GM10266 (cell line): ENCODE data around the gene PPIC.

Source experiments
- DNase-seq: peaks from one replicate; pipeline ENCODE4 v3.0.0; 2012; ENCODE audit errors: extremely low spot score
- CTCF ChIP-seq: IDR thresholded peaks from 2 replicates; pipeline ENCODE4 v1.5.1; 2012; ENCODE audit warnings: mild to moderate bottlenecking, low read depth; ENCODE audit not compliant: control insufficient read depth, insufficient read depth; ENCODE audit errors: missing control alignments

PPIC gene

GRCh38 chr5:123068368-123068938 lies 31.9 kb upstream of the PPIC start:
- TF ChIP-seq CTCF = no peak
- DNase-seq = no peak

- no peak for DNase-seq
- TF ChIP-seq CTCF = no peak
Measured at GRCh38 chr5:123066016-123066415, 29.5 kb upstream of the PPIC start.

- DNase-seq = no peak
- TF ChIP-seq CTCF = no peak
Measured at GRCh38 chr5:123059455-123059854, 22.9 kb upstream of the PPIC start.

- no peak for TF ChIP-seq CTCF
- no peak for DNase-seq
Measured at GRCh38 chr5:123051206-123051605, 14.7 kb upstream of the PPIC start.

- no peak for TF ChIP-seq CTCF
- no peak for DNase-seq
Measured at GRCh38 chr5:123047706-123048105, 11.2 kb upstream of the PPIC start.

GRCh38 chr5:123046222-123046621 lies 9.7 kb upstream of the PPIC start:
- TF ChIP-seq CTCF = no peak
- no peak for DNase-seq

GRCh38 chr5:123044926-123045617 lies 8.5 kb upstream of the PPIC start:
- DNase-seq = no peak
- no peak for TF ChIP-seq CTCF
